ENCODE measurements around the gene GID8.

DNA sequence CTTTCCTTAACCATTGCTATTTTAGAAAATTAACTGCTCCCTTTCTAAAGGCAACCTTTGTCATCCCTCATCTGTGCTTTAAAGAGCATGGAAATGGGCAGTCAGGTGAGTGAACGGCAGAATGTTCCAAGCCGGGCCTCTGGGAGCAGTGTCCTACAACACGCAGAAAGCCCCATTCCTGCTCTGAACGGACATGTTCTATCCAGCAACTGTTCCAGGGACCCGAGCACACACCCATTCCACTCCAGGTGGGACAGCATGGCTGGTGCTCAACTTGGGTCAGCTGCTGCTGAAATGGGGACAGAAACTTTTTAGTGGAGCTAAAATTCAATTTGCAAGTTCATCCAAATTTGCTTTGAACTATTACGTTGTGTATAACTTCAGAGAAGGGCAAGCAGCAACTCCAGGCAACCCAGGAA is 38.3 kb upstream of the GID8 start:
- TF ChIP-seq POLR2A (IDR thresholded peaks at IDR 0.05; ENCODE audit: low read length) (no peak), GATA1 (IDR thresholded peaks at IDR 0.05; ENCODE audit: low read depth, low read length) (no peak)
